GM12878 (cell line): Measurements from ENCODE around the gene GALNTL6. TPM values are rescaled to one million over a fixed set of nuclear protein-coding genes. Genes with fewer than 3 reads are reported as not detected.

Source experiments
- ATAC-seq: fragments of 200-7000 bp; cut with Tn5 transposase; 3 replicates; pipeline ENCODE4 v1.9.1; 2020; ENCODE audit warnings: mild to moderate bottlenecking, moderate library complexity
- BruUV-seq: library from RNA; stranded (reverse); fragments of 400-500 nt; replicated peaks from 2 replicates; lab custom pipeline; 2021; lab: Mats Ljungman, UMichigan
- CTCF ChIA-PET: fragments of 300-600 bp; sonication (Branson Sonifier 250); formaldehyde crosslinking; extraction: SDS; loops from one replicate; lab custom pipeline; 2021; ENCODE audit warnings: inconsistent platforms; lab: Yijun Ruan, JAX
- POLR2A ChIA-PET: fragments of 350-600 bp; formaldehyde crosslinking; extraction: SDS; loops from one replicate; lab custom pipeline; 2021; ENCODE audit warnings: inconsistent platforms; lab: Charles Lee
- RAD21 ChIA-PET: fragments of 300-600 bp; sonication (Branson Sonifier 250); formaldehyde crosslinking; loops from one replicate; lab custom pipeline; 2023; ENCODE audit warnings: antibody characterized with exemption; ENCODE audit not compliant: unreplicated experiment; lab: Charles Lee
- SMC1A ChIA-PET: fragments of 300-600 bp; sonication (Branson Sonifier 250); formaldehyde crosslinking; loops from one replicate; lab custom pipeline; 2023; ENCODE audit not compliant: unreplicated experiment, uncharacterized antibody; lab: Charles Lee
- DNase-seq: peaks from one replicate; pipeline ENCODE4 v3.0.0-alpha.2; 2011; ENCODE audit warnings: low read depth, low spot score
- FAIRE-seq: peaks from 3 replicates; lab custom pipeline; 2011; peaks lifted over from hg19 to GRCh38; lab: Jason Lieb, UNC
- H2AFZ ChIP-seq: 2 replicates; pipeline ENCODE4 v1.6.0; 2011; ENCODE audit warnings: low read depth, low read length, control low read depth; ENCODE audit not compliant: control insufficient read depth
- H3K27ac ChIP-seq: 2 replicates; pipeline ENCODE4 v1.5.1; 2011; ENCODE audit warnings: control low read depth; ENCODE audit not compliant: control insufficient read depth, insufficient read depth
- H3K27me3 ChIP-seq, 2 experiments: replicated peaks in 1 of 2; 2 replicates each; pipeline versions ENCODE4 v1.6.0 to v1.6.1; 2011; ENCODE audit warnings: low read length in 1 of 2; ENCODE audit not compliant: control insufficient read depth in 2 of 2, insufficient read depth in 2 of 2
- H3K36me3 ChIP-seq, 2 experiments: 2 replicates each; pipeline ENCODE4 v1.5.1; 2011; ENCODE audit warnings: low read length in 1 of 2; ENCODE audit not compliant: control insufficient read depth in 2 of 2, insufficient read depth in 2 of 2
- H3K4me1 ChIP-seq: 2 replicates; pipeline ENCODE4 v1.6.1; 2011; ENCODE audit warnings: mild to moderate bottlenecking, low read length, moderate library complexity, mixed read lengths; ENCODE audit not compliant: control insufficient read depth, insufficient read depth
- H3K4me2 ChIP-seq: 2 replicates; pipeline ENCODE4 v1.6.0; 2011; ENCODE audit warnings: control low read depth; ENCODE audit not compliant: control insufficient read depth, insufficient read depth
- H3K4me3 ChIP-seq: fragments of 200-600 bp; sonication (generic); 2 replicates; pipeline ENCODE4 v1.5.1; 2016
- H3K79me2 ChIP-seq: 2 replicates; pipeline ENCODE4 v1.6.0; 2011; ENCODE audit warnings: low read length; ENCODE audit not compliant: control insufficient read depth, insufficient read depth
- H3K9ac ChIP-seq: 2 replicates; pipeline ENCODE4 v1.8.0; 2011; ENCODE audit warnings: low read length, control low read depth, mixed read lengths; ENCODE audit not compliant: control insufficient read depth, insufficient read depth
- H3K9me3 ChIP-seq: replicated peaks from 3 replicates; pipeline ENCODE4 v1.5.1; 2011; ENCODE audit warnings: mild to moderate bottlenecking, low read length; ENCODE audit not compliant: control insufficient read depth, insufficient read depth
- H4K20me1 ChIP-seq: 2 replicates; pipeline ENCODE4 v1.6.0; 2011; ENCODE audit not compliant: control insufficient read depth, insufficient read depth
- BHLHE40 ChIP-seq, 2 experiments: fragments of 450-650 bp in 1 of 2; IDR thresholded peaks; 2 replicates each; pipeline ENCODE4 v1.6.1; 2011 to 2017; ENCODE audit warnings: low read depth in 2 of 2, borderline replicate concordance in 1 of 2, improper control_type of control experiment in 1 of 2, low read length in 1 of 2, mild to moderate bottlenecking in 1 of 2
- CEBPB ChIP-seq, 2 experiments: fragments of 150-350 bp in 1 of 2; IDR thresholded peaks; 2 replicates each; pipeline ENCODE4 v1.6.1; 2012 to 2014; ENCODE audit warnings: low read depth in 2 of 2, low read length in 2 of 2, borderline replicate concordance in 1 of 2, inconsistent platforms in 1 of 2
- CREM ChIP-seq: IDR thresholded peaks from 2 replicates; pipeline ENCODE4 v1.6.1; 2014; ENCODE audit warnings: antibody characterized with exemption, low read depth
- ESRRA ChIP-seq: IDR thresholded peaks from 2 replicates; pipeline ENCODE4 v1.6.1; 2012; ENCODE audit warnings: mild to moderate bottlenecking, low read length, improper control_type of control experiment
- SREBF2 ChIP-seq: IDR thresholded peaks from 2 replicates; pipeline ENCODE4 v1.6.1; 2012; ENCODE audit warnings: mild to moderate bottlenecking, low read length
- TBL1XR1 ChIP-seq: IDR thresholded peaks from 2 replicates; pipeline ENCODE4 v1.6.1; 2012; ENCODE audit warnings: low read depth, low read length, improper control_type of control experiment
- WGBS: methylation state at CpG from one replicate; pipeline ENCODE4 v1.1.6; 2016; ENCODE audit warnings: low lambda C conversion rate; ENCODE audit not compliant: insufficient replicate concordance, insufficient coverage; ENCODE audit errors: missing lambda C conversion rate; 5-methylcytosine and 5-hydroxymethylcytosine counted together
- in situ Hi-C: fragments of 300-500 bp; cut with MboI; formaldehyde crosslinking; loops from 9 replicates; pipeline ENCODE4 v1.14.3; 2018; ENCODE audit warnings: mixed read lengths
- intact Hi-C: fragments of 100-400 bp; cut with micrococcal nuclease; formaldehyde crosslinking; loops from one replicate; pipeline ENCODE4 v1.14.2; 2022; ENCODE audit not compliant: unreplicated experiment
- polyA plus RNA-seq, 11 experiments: library from polyadenylated mRNA; depleted of rRNA in 4 of 11; unstranded in 6 of 11; stranded (reverse) in 5 of 11; fragments of >200 nt; fragmentation: Nextera tagmentation in 4 of 11; fragmentation: Illumina TruSeq in 1 of 11; extraction: Ambion mirVana in 4 of 11; extraction: Trizol in 1 of 11; gene quantifications; 1 replicate in 1 of 11; 2 replicates in 10 of 11; pipeline versions ENCODE4 v1.2.1 to v1.2.3, GENCODE V29; 2011 to 2016; ENCODE audit warnings: inconsistent platforms in 2 of 11, missing spikeins in 2 of 11, low read depth in 1 of 11
- total RNA-seq, 4 experiments: library from RNA; depleted of rRNA in 3 of 4; stranded (reverse); fragments of >200 nt in 3 of 4; fragmentation: Illumina TruSeq in 1 of 4; extraction: Trizol in 1 of 4; gene quantifications; 2 replicates each; pipeline versions ENCODE4 v1.2.1 to v1.2.3, GENCODE V29; 2013 to 2021
- TF ChIP-seq, protein P1 (sequence below): fragments of 450-650 bp; IDR thresholded peaks from 2 replicates; pipeline ENCODE4 v1.6.1; 2017; ENCODE audit warnings: mild to moderate bottlenecking
- TF ChIP-seq, protein P2 (sequence below): IDR thresholded peaks from 2 replicates; pipeline ENCODE4 v1.6.1; 2012; ENCODE audit warnings: low read length, inconsistent platforms
- TF ChIP-seq, protein P3 (sequence below): IDR thresholded peaks from 2 replicates; pipeline ENCODE4 v1.6.1; 2012; ENCODE audit warnings: low read depth, low read length, improper control_type of control experiment
- TF ChIP-seq, protein P4 (sequence below): fragments of 450-650 bp; formaldehyde crosslinking; IDR thresholded peaks from 2 replicates; pipeline ENCODE4 v1.5.0; 2022; ENCODE audit warnings: mild to moderate bottlenecking, missing genetic modification characterization
- TF ChIP-seq, protein P5 (sequence below): fragments of 450-650 bp; IDR thresholded peaks from 2 replicates; pipeline ENCODE4 v1.6.1; 2017; ENCODE audit warnings: mild to moderate bottlenecking, moderate library complexity

The GALNTL6 gene
- total and polyA plus RNA-seq, 10 of the 15 experiments (the other 5 are each of a cell fraction or from before 2014, with no cell fraction given): 0.01 to 0.29 TPM; not detected in 8

DNA sequence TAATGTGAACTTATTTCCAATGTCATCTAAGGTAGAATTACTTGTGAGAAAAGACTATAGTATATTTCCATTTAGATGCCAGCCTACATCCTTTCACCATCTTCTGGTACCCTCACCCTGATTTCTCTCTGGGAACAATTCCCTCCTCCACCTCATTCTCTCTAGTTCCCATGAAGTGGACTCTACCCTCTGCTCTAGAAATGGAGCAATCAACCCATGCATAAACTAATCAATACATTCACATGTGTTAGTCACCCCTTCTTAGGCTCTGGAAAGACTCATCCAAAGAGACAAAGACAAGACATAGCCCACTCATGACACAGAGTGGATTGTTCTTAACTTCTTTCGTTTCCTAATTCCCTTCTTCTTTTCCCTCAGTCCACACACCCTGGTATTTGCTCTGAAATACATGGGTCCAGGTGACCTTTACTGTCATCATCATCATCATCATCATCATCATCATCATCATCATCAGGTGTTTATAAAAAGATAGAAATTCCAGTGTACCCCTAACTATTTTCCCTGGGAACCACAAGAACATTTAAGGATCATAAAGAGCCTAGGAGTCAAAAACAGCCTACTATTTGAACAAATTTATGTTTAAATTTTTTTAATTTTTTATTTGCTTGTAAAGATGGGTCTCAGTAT lies 1056.5 kb downstream of the GALNTL6 start:
- no peaks in the 10 kb centered on the region for H3K36me3 ChIP-seq
- in situ Hi-C loops (no loop called here), intact Hi-C loops (no loop called here)
- H3K27me3 ChIP-seq: no peaks in the 10 kb centered on the region
- H3K4me1 ChIP-seq: no peaks in the 10 kb centered on the region
- H3K79me2 ChIP-seq: no peaks in the 10 kb centered on the region
- SMC1A ChIA-PET: no interaction called here
- H3K4me3 ChIP-seq: no peak overlapping the region
- RAD21 ChIA-PET: no interaction called here
- POLR2A ChIA-PET: no interaction called here
- CTCF ChIA-PET: no interaction called here
- DNase-seq (no peak), FAIRE-seq (no peak), ATAC-seq (no peak)
- WGBS: 6% methylated on average over 1 of the region's 1 CpG
- BruUV-seq: no TSS peak
- no peaks in the 10 kb centered on the region for H4K20me1 ChIP-seq
- H3K9me3 ChIP-seq: no peaks in the 10 kb centered on the region
- no peak overlapping the region for H2AFZ ChIP-seq
- no peak overlapping the region for H3K27ac ChIP-seq
- no peak overlapping the region for H3K9ac ChIP-seq
- H3K4me2 ChIP-seq: no peak overlapping the region
- TF ChIP-seq, protein P1, sequence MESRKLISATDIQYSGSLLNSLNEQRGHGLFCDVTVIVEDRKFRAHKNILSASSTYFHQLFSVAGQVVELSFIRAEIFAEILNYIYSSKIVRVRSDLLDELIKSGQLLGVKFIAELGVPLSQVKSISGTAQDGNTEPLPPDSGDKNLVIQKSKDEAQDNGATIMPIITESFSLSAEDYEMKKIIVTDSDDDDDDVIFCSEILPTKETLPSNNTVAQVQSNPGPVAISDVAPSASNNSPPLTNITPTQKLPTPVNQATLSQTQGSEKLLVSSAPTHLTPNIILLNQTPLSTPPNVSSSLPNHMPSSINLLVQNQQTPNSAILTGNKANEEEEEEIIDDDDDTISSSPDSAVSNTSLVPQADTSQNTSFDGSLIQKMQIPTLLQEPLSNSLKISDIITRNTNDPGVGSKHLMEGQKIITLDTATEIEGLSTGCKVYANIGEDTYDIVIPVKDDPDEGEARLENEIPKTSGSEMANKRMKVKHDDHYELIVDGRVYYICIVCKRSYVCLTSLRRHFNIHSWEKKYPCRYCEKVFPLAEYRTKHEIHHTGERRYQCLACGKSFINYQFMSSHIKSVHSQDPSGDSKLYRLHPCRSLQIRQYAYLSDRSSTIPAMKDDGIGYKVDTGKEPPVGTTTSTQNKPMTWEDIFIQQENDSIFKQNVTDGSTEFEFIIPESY: no peak
- TF ChIP-seq, protein P2, sequence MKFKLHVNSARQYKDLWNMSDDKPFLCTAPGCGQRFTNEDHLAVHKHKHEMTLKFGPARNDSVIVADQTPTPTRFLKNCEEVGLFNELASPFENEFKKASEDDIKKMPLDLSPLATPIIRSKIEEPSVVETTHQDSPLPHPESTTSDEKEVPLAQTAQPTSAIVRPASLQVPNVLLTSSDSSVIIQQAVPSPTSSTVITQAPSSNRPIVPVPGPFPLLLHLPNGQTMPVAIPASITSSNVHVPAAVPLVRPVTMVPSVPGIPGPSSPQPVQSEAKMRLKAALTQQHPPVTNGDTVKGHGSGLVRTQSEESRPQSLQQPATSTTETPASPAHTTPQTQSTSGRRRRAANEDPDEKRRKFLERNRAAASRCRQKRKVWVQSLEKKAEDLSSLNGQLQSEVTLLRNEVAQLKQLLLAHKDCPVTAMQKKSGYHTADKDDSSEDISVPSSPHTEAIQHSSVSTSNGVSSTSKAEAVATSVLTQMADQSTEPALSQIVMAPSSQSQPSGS: no peak
- TF ChIP-seq, protein P3, sequence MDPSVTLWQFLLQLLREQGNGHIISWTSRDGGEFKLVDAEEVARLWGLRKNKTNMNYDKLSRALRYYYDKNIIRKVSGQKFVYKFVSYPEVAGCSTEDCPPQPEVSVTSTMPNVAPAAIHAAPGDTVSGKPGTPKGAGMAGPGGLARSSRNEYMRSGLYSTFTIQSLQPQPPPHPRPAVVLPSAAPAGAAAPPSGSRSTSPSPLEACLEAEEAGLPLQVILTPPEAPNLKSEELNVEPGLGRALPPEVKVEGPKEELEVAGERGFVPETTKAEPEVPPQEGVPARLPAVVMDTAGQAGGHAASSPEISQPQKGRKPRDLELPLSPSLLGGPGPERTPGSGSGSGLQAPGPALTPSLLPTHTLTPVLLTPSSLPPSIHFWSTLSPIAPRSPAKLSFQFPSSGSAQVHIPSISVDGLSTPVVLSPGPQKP: no peak
- no peak for TF ChIP-seq BHLHE40 (IDR thresholded peaks at IDR 0.05; ENCODE audit: borderline replicate concordance in 1 of 2, low read depth in 2 of 2, low read length in 1 of 2)
- no peak for TF ChIP-seq TBL1XR1
- TF ChIP-seq CEBPB (IDR thresholded peaks at IDR 0.05; ENCODE audit: borderline replicate concordance in 1 of 2, low read depth in 2 of 2, low read length in 2 of 2): no peak
- TF ChIP-seq, protein P4, sequence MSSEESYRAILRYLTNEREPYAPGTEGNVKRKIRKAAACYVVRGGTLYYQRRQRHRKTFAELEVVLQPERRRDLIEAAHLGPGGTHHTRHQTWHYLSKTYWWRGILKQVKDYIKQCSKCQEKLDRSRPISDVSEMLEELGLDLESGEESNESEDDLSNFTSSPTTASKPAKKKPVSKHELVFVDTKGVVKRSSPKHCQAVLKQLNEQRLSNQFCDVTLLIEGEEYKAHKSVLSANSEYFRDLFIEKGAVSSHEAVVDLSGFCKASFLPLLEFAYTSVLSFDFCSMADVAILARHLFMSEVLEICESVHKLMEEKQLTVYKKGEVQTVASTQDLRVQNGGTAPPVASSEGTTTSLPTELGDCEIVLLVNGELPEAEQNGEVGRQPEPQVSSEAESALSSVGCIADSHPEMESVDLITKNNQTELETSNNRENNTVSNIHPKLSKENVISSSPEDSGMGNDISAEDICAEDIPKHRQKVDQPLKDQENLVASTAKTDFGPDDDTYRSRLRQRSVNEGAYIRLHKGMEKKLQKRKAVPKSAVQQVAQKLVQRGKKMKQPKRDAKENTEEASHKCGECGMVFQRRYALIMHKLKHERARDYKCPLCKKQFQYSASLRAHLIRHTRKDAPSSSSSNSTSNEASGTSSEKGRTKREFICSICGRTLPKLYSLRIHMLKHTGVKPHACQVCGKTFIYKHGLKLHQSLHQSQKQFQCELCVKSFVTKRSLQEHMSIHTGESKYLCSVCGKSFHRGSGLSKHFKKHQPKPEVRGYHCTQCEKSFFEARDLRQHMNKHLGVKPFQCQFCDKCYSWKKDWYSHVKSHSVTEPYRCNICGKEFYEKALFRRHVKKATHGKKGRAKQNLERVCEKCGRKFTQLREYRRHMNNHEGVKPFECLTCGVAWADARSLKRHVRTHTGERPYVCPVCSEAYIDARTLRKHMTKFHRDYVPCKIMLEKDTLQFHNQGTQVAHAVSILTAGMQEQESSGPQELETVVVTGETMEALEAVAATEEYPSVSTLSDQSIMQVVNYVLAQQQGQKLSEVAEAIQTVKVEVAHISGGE (CRISPR knock-in tag): no peak
- TF ChIP-seq, protein P5, sequence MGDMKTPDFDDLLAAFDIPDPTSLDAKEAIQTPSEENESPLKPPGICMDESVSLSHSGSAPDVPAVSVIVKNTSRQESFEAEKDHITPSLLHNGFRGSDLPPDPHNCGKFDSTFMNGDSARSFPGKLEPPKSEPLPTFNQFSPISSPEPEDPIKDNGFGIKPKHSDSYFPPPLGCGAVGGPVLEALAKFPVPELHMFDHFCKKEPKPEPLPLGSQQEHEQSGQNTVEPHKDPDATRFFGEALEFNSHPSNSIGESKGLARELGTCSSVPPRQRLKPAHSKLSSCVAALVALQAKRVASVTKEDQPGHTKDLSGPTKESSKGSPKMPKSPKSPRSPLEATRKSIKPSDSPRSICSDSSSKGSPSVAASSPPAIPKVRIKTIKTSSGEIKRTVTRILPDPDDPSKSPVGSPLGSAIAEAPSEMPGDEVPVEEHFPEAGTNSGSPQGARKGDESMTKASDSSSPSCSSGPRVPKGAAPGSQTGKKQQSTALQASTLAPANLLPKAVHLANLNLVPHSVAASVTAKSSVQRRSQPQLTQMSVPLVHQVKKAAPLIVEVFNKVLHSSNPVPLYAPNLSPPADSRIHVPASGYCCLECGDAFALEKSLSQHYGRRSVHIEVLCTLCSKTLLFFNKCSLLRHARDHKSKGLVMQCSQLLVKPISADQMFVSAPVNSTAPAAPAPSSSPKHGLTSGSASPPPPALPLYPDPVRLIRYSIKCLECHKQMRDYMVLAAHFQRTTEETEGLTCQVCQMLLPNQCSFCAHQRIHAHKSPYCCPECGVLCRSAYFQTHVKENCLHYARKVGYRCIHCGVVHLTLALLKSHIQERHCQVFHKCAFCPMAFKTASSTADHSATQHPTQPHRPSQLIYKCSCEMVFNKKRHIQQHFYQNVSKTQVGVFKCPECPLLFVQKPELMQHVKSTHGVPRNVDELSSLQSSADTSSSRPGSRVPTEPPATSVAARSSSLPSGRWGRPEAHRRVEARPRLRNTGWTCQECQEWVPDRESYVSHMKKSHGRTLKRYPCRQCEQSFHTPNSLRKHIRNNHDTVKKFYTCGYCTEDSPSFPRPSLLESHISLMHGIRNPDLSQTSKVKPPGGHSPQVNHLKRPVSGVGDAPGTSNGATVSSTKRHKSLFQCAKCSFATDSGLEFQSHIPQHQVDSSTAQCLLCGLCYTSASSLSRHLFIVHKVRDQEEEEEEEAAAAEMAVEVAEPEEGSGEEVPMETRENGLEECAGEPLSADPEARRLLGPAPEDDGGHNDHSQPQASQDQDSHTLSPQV: no peak
- TF ChIP-seq ESRRA: no peak
- no peak for TF ChIP-seq SREBF2
- no peak for TF ChIP-seq CREM
